Right ventricle myocardium inferior (tissue), 1 donor: ENCODE data around the gene ZBTB45. TPM values are rescaled to one million over a fixed set of nuclear protein-coding genes. Genes with fewer than 3 reads are reported as not detected.
"Not testable (repeated sequence)": the region's sequence is repeated elsewhere in the genome, so short reads cannot be mapped to it uniquely, and the experiment has no call there.

Source experiments
- ATAC-seq: fragments of 200-7000 bp; cut with Tn5 transposase; one replicate; pipeline ENCODE4 v1.9.1; 2020; ENCODE audit warnings: mild to moderate bottlenecking, moderate library complexity
- DNase-seq: peaks from one replicate; pipeline ENCODE4 v3.0.0; 2021; ENCODE audit errors: missing footprints
- intact Hi-C: fragments of 100-400 bp; cut with DNase I; formaldehyde crosslinking; loops from one replicate; pipeline ENCODE4 v1.11.0; 2022
- total RNA-seq: library from RNA; stranded (reverse); fragmentation: NEBNext Ultra II Directional; extraction: Animal tissue kit (Norgen Biotek cat#: 25700); gene quantifications from one replicate; pipeline ENCODE4 v1.2.1, GENCODE V29; 2021
- donor health status: DM: no; HTN: yes; CAD: no; lungs with severe emphysema.

ZBTB45 gene
- total RNA-seq, 1 donor from 2014 or later, result 9.9 TPM

GRCh38 chr19:58543826-58544590, 24.4 kb upstream of the ZBTB45 start, which contains the start of gene TRIM28:
TSS of gene TRIM28 (plus strand) at chr19:58544064. CDS start at chr19:58544758, 694 bp downstream.
- ATAC-seq (peak; percentile 97), DNase-seq (peak; percentile 98)
- intact Hi-C loops, result loop anchor here (1.0 kb wide), 1 partner anchor 24 kb away; no protein-coding TSS in a partner anchor

GRCh38 chr19:58542641-58543372, 23.2 kb upstream of the ZBTB45 start:
- not testable (repeated sequence) for ATAC-seq, DNase-seq
- intact Hi-C loops, result loop anchor here (1.0 kb wide), 1 partner anchor 23 kb away; no protein-coding TSS in a partner anchor

GRCh38 chr19:58539169-58539559, 19.6 kb upstream of the ZBTB45 start:
- ATAC-seq, intact Hi-C loops, DNase-seq: not testable (repeated sequence)

- ATAC-seq (no peak), DNase-seq (no peak)
- intact Hi-C loops, result no loop called here
Measured at GRCh38 chr19:58538257-58539168, 18.9 kb upstream of the ZBTB45 start.

GRCh38 chr19:58536852-58537798, 17.5 kb upstream of the ZBTB45 start:
- ATAC-seq (no peak), DNase-seq (no peak)
- intact Hi-C loops, result no loop called here

- no peak for ATAC-seq
- DNase-seq, result no peak
- intact Hi-C loops, result no loop called here
Measured at GRCh38 chr19:58535857-58536256, 16.2 kb upstream of the ZBTB45 start.

- intact Hi-C loops, result no loop called here
- no peak for DNase-seq
- no peak for ATAC-seq
Measured at GRCh38 chr19:58531034-58531840, 11.6 kb upstream of the ZBTB45 start.

GRCh38 chr19:58529405-58529804, 9.8 kb upstream of the ZBTB45 start:
- intact Hi-C loops, result no loop called here
- no peak for DNase-seq
- no peak for ATAC-seq

- intact Hi-C loops, result no loop called here
- ATAC-seq (no peak), DNase-seq (no peak)
Measured at GRCh38 chr19:58522709-58523108, 3.1 kb upstream of the ZBTB45 start.

GRCh38 chr19:58521651-58522050, 2.0 kb upstream of the ZBTB45 start:
- no peak for ATAC-seq
- no peak for DNase-seq
- intact Hi-C loops, result no loop called here

GRCh38 chr19:58520257-58520599, 618 bp upstream of the ZBTB45 start:
- intact Hi-C loops, result loop anchor here (1.0 kb wide), 1 partner anchor 23 kb away; no protein-coding TSS in a partner anchor
- DNase-seq (no peak), ATAC-seq (peak; percentile 47)

GRCh38 chr19:58519087-58519354, 589 bp downstream of the ZBTB45 start:
- ATAC-seq, result peak; percentile 62
- intact Hi-C loops, result loop anchor here (2.0 kb wide), 1 partner anchor 56 kb away; no protein-coding TSS in a partner anchor
- DNase-seq, result peak; percentile 78

- ATAC-seq, result no peak
- DNase-seq, result no peak
- intact Hi-C loops, result loop anchor here (2.0 kb wide), 1 partner anchor 56 kb away; no protein-coding TSS in a partner anchor
Measured at GRCh38 chr19:58518256-58519086, 1.1 kb downstream of the ZBTB45 start.

- intact Hi-C loops, result no loop called here
- ATAC-seq (no peak), DNase-seq (no peak)
Measured at GRCh38 chr19:58516964-58517833, 2.4 kb downstream of the ZBTB45 start.

GRCh38 chr19:58516246-58516836, 3.3 kb downstream of the ZBTB45 start:
- ATAC-seq, result no peak
- DNase-seq, result no peak
- intact Hi-C loops, result no loop called here
